ENCODE results near the gene NRXN2. TPM values are rescaled to one million over a fixed set of nuclear protein-coding genes. Genes with fewer than 3 reads are reported as not detected.
A peak's percentile ranks its signal among the peaks of the same experiment; 100 is the strongest.

The NRXN2 gene
- total RNA-seq, 1 donor from 2014 or later: 10.0 TPM

DNA sequence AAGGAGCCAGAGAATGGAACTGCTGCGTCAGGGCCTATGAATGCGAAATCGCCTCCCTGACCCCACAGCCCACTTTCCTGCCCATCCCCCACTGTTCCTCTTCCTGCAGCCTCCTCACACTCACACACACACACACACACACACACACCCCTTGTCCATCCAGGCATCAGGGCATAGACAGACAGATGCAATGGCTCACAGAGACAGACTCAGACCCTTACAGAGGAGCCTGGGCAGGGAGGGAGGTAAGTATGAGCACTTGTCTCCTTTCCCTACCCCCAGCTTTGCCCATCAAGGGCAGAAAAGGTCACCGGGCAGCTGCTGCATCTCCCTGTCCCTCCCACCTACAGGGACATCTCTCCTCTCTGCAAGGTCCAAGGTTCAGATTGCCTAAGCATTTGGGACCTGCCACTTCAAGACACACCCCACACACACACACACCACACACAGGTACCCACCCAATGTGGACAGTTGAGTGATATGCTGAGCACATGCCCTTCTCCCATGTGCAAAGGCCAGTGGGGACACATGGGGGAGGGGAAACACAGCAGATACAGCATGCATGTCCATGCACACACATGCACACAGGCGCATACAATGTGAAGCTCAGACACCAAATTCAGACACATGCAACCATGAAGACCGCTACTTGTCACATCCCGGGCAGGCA, 2.0 kb upstream of the NRXN2 start:
- peak overlapping the region; percentile 81 for H3K27ac Mint-ChIP-seq (ENCODE audit: unreplicated experiment)
- H3K36me3 Mint-ChIP-seq (ENCODE audit: low read depth): no peaks in the 10 kb centered on the region
- peaks cover 42% of the 10 kb centered on the region for H3K27me3 Mint-ChIP-seq (ENCODE audit: low read depth)
- H3K9me3 Mint-ChIP-seq: no peaks in the 10 kb centered on the region
- DNase-seq (ENCODE audit: low read depth, low spot score): no peak
- peak overlapping the region; percentile 80 for H3K4me3 Mint-ChIP-seq
- peaks cover 32% of the 10 kb centered on the region for H3K4me1 Mint-ChIP-seq
- TF ChIP-seq CTCF (conservative IDR thresholded peaks at IDR 0.05): no peak

DNA sequence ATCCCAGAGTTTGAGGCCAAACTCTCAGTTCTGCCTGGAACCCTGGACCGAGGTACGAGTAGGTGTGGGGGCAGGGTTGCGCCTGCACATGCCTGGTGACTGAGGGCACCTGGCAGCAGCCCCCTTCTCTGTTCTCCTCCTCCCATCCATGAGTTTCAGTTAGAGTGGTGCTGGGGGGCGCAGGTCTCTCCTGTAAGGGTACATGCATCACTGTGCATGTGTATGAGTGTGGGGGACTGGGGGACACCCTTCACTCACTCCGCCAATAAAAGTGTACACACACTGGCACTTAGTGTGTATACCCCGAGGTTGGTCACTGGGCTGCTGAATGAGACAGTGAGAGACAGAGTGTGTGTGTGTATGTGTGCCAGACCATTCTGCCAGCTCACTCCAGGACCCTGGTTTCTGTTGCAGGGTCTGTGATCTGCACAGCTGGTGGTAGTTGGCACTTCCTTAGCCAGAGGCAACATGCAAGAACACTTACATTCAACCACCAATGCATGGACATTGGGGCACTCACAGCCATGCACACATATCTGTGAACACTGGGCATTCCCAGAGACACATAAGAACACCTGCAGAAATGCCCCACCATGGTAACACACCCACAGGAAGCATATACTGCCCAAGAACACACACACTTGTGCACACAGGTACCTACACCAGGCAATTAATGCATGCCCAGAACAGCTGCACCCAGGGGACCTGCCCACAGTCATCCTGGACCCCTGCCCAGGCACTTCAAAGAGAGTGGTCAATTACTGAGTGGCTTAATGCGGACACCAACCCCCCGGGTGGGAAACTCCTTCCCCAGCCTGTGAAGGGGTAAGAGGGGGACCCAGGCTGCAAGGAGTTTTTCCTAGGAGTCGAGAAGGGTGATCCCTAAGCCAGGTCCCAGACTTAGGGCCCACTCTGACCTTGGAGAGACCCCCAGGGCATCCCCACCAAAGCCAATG, 1.2 kb upstream of the NRXN2 start:
- Mint-ChIP-seq H3K9me3 (no peaks in the 10 kb centered on the region), H3K4me1 (peaks cover 28% of the 10 kb centered on the region), H3K27ac (ENCODE audit: unreplicated experiment) (no peak overlapping the region), H3K36me3 (ENCODE audit: low read depth) (no peaks in the 10 kb centered on the region), H3K4me3 (peak overlapping the region; percentile 83), H3K27me3 (ENCODE audit: low read depth) (peaks cover 50% of the 10 kb centered on the region)
- no peak for DNase-seq (ENCODE audit: low read depth, low spot score)
- no peak for TF ChIP-seq CTCF (conservative IDR thresholded peaks at IDR 0.05)

DNA sequence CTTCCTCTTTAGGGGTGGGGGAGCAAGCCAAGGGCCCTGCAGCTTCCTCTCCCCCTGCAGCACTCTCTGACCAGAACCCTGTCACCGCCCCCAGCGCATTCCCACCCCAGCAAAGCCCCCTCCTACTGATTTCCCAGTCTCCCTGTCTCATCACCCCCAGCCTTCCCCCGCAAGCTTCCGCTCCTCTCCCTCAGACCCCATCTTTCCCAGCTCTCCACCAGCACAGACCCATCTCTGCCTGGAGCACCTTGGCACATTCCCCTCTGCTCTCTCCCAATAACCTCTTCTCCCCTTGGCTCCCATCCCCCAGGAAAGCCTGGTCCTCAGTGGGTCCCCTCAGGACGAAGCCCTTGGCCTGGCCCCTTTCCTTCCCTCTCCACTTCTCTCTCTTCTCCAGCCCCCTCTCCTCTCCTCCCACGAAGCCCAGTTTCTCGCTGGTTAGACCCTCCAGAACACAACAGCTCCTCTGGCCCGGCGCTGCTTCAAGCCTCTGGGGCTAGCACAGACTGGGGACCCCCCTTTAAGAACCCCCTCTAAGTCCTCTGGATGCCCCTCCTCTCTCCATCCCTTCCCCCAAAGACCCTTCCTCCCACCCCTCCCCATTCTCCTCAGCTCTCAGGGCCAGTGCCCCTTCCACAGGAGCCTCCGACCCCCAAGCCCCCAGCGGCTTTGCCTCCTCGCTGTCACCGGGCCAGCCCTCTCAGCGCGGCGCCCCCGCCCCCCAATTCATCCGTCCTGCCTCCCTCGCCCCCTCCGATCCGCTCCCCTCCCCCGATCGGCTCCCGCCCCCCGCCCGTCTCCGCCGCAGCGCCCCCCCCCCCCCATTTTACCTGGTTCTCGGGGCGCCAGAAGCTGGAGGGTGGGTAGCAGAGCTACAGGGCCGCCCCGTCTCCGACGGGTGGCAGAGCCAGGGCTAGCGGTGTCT, 594 bp downstream of the NRXN2 start:
- no peak for DNase-seq (ENCODE audit: low read depth, low spot score)
- Mint-ChIP-seq H3K27ac (ENCODE audit: unreplicated experiment) (no peak overlapping the region), H3K36me3 (ENCODE audit: low read depth) (no peaks in the 10 kb centered on the region), H3K9me3 (no peaks in the 10 kb centered on the region), H3K4me3 (peak overlapping the region; percentile 75), H3K27me3 (ENCODE audit: low read depth) (peaks cover 67% of the 10 kb centered on the region), H3K4me1 (peaks cover 30% of the 10 kb centered on the region)
- TF ChIP-seq CTCF (conservative IDR thresholded peaks at IDR 0.05): no peak

DNA sequence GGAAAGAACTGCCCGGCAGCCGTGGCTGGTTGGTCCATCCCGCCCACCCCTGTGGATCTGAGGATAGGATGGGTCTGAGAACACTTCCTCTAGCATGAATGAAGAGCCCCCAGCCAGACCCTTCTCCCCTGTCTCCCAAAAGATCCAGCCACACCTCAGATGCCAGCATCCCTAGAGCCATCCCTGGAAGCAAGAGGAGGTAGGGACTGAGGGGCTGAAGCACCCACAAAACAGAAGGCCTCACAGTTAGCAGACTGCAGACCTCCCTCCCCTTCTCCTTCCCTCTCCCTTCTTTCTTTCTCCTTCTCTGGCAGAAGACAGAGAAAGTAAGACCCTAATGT, 1.7 kb downstream of the NRXN2 start:
- H3K4me3 Mint-ChIP-seq: peak overlapping the region; percentile 48
- TF ChIP-seq CTCF (conservative IDR thresholded peaks at IDR 0.05): no peak
- H3K27ac Mint-ChIP-seq (ENCODE audit: unreplicated experiment): no peak overlapping the region
- DNase-seq (ENCODE audit: low read depth, low spot score): no peak
- no peaks in the 10 kb centered on the region for H3K36me3 Mint-ChIP-seq (ENCODE audit: low read depth)
- H3K9me3 Mint-ChIP-seq: no peaks in the 10 kb centered on the region
- peaks cover 76% of the 10 kb centered on the region for H3K27me3 Mint-ChIP-seq (ENCODE audit: low read depth)
- peaks cover 28% of the 10 kb centered on the region for H3K4me1 Mint-ChIP-seq
